GM18498 (cell line): Measurements from ENCODE around the gene STRA8.
A peak's percentile ranks its signal among the peaks of the same experiment; 100 is the strongest.

Experiments
- ATAC-seq: cut with Tn5 transposase; IDR thresholded peaks from one replicate; pipeline ENCODE4 v1.9.1; 2021; ENCODE audit warnings: mild to moderate bottlenecking, moderate library complexity; ENCODE audit not compliant: unreplicated experiment

The STRA8 gene

DNA sequence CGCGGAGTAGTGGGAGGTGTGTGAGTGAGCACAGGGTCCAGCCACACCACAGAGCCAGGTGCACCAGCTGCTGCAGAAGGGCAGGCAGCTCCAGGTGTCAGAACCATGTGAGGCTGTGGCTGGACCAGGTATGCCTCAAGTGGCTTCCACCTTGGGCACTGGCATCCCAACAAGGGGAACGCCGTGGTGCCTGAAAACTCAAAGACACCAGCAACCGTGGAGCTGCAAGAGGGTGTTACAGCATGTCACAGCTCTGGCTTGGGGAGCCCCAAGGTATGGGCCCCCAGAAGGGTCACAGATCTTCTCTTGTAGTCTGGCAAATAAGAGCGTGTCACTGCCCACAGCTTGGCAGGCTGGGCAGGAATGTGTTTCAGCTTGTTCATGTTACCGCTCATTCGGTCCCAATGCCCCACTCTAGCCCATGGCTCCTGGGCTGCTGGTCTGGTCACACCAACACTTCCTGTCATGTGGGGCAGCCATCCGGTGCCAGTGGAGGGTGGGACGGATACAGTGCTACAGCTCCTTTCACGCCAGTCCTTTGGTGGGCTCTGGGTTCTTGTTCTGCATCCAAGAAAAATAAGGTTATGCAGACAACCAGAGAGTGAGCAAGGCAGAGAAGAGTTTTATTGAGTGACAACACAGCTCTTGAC is 29.8 kb downstream of the STRA8 start:
- ATAC-seq, result no peak

- ATAC-seq, result no peak
These were observed 32.0 kb downstream of the STRA8 start for GRCh38 chr7:135265637-135266036.

- ATAC-seq, result no peak
These were observed 36.3 kb downstream of the STRA8 start for GRCh38 chr7:135269921-135270320.

DNA sequence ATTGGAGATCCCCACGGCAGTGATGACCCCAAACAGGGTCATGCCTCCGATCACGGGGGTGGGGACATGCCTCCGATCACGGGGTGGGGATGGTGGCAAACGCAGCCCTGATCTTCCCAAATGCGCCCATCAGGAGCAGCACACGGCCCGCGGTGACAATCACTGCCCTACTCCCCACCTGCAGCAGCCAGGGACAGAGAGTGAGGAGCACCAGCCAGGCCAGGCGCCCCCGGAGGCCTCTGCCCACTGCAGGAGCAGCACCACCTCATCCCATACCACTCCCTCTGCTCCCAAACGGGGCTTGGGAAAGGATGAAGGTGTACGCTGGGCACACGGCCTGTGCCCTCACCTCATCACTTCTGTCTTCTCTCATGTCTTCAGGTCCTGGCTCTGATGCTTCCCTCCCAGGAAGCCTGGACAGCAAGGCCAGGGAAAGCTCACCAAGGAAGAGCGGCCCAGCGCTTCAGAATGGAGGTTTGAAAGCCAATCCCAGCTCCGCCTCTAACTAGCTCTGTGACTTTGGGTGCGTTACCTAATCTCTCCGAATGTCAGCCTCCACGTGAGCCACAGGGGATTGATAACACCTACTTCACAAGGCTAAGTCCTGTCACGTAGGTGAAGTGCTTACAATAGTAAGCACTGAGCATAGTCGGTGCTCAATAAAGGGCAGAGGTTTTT is 37.1 kb downstream of the STRA8 start:
- ATAC-seq, result no peak

DNA sequence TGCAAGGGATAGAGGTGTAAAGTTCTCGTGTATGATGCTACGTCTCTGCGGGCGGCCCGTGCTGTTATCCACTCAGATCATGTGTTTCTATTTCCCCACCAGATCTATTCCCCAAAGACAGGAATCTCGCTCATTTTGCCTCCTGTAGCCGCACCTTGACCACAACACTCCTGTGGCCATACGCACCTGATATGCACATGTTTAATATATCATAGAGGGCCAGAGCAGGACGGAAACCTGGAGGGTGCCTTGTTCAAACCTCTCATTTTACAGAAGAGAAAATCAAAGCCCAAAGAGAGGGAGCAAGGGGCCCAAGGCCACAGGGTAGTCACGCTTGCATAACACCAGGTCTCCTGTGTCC is 37.6 kb downstream of the STRA8 start:
- ATAC-seq, result no peak

DNA sequence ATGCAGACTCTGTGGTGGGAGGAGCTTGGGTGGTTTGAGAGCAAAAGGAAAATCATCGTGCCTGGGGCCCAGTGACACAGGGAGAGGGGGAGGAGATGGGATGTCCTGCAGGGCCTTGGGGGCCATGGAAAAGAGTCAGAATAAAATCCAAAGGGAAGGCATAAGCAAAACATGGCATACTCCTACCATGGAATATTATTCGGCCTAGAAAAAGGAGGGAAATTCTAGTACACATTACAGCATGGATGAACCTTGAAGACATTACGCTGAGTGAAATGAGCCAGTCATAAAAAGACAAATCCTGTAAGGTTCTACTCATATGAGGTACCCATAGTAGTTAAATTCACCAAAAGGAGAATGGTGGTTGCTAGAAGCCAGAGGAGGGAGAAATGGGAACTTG is 38.7 kb downstream of the STRA8 start:
- no peak for ATAC-seq

GRCh38 chr7:135273581-135273980 is 39.9 kb downstream of the STRA8 start:
- no peak for ATAC-seq

DNA sequence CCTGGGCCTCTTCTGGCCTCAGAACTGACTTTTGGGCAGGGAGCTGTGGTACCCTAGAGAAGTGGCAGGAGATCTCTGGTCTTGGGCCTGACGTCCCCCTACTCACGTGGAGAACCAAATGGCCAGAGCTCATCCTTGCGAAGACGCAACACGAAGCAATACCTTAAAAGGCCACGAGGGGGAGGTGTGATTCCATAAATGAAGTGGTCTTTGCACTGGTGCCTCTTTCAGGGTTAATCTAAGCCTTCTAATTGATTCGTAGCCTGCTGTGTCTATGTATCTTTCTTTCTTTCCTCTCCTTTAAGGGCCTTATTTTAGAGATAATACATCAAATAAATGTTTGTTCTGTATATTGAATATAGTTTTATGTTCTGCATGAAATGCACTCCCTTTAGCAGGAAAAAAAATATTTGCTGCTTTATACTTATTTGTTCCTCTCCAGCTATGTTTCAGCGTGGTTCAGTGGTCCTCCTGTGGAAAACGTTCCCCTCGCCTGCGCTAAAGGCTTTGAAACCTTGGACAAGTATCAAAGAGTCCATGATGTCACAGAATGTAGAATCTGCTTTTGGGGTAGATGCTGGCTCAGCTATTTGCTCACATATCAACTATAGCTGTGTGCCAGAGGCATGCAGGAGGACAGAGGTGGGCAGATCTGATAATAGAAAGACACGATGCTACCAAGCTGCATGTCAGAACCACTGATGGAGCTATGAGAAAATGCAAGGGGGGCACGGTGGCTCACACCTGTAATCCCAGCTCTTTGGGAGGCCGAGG is 41.0 kb downstream of the STRA8 start:
- ATAC-seq, result peak; percentile 84

DNA sequence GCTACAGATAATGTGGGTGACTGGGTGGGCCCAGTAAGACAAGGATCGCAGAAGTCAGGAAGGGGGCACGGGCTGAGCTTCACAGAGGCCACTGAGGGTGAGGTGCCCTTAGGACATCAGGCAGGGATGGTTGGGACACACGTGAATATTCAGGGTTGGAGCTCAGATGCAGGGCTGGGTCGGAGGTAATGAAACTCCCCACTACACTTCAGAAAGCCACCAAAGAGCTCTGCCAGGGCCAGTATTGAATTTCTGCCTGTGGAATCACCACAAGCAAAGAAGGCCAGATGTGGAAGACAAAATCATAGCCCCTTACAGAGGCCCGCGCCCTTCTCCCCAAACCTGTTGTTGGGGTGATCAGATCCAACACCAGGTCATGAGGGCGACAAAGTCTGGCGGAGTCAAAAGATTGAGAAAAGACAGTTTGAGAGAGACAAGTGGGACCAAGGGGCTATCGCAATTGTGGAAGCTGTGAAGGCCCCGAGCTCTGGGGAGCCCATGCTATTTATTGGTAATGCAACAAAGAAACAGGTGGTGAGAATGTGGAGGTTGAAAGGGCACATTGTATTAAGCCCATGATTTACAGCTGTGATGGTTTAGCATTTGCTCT is 42.4 kb downstream of the STRA8 start:
- ATAC-seq, result no peak

DNA sequence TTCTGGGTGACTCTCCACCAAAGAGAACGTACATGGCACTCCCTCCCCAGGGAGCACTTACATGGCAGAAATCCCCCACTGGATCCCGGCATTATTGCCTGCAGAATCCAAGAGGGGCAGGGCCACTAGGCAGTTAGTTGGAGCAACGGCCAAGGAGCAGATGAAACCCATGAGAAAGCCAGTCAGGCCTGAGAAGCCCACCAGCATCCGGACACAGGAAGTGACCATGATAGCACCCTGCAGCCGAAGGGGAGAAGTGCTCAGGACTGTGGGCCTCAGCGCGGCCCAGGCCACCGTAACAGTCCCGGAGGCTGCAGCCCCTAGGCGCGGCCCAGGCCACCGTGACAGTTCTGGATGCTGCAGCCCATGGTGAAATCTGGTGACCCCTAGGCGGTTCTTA is 43.5 kb downstream of the STRA8 start:
- ATAC-seq, result no peak

DNA sequence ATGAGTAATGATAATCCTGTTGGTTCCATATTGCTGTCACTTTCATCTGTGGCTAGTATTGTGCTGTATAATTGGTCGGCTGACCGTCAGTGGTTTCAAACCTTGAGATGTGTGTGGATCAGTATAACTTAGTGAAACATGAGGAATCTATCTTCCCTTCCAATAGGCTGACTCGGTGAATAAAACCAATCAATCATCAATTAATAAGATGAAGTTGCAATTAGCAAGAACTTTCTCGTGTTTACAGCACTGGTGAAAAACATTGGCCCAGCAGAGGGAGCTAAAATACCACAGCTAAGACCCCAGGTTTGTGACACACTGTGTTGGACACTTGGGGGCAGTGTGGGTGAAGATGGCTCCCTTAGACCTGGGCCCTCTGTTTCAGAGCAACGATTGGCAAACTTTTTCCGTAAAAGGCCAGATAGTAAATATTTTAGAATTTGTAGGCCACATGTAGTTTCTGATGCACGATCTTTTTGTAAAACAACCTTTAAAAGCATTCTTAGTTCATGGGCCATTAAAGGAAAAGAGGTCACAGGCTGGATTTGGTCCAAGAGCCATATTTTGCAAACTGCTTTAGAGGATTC is 47.8 kb downstream of the STRA8 start:
- ATAC-seq, result peak; percentile 98

DNA sequence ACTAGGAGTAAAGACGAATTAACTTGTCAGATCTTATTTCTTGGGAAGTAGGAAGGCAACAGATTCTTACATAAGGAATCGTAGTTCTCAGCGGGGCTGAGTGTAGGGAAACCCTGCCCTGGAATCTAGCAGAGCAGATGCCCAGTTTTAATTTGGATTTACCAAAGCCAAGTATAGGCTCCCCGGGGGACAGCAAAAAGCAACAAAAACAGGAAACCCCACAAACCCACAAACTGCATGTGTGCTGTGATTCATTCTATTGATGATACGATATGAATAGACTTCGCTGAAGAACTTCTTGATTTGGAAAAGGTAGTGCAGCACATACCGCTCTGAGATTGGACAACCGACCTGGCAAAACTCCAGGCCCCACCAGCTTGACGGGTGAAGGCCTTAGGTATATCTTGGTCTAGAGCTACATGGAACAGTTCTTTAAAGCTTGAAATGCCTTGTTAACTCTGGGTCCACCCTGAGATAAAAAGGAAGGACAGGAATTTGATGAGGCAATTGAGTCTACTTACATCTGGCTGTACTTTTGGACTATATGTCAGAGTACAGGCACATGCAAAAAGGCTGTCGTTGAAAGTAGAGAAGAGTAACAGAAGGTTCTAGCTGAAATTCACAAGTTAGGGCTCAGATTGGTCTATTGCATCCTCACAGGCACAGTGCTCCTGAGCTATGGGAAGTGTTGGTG is 49.1 kb downstream of the STRA8 start:
- no peak for ATAC-seq

DNA sequence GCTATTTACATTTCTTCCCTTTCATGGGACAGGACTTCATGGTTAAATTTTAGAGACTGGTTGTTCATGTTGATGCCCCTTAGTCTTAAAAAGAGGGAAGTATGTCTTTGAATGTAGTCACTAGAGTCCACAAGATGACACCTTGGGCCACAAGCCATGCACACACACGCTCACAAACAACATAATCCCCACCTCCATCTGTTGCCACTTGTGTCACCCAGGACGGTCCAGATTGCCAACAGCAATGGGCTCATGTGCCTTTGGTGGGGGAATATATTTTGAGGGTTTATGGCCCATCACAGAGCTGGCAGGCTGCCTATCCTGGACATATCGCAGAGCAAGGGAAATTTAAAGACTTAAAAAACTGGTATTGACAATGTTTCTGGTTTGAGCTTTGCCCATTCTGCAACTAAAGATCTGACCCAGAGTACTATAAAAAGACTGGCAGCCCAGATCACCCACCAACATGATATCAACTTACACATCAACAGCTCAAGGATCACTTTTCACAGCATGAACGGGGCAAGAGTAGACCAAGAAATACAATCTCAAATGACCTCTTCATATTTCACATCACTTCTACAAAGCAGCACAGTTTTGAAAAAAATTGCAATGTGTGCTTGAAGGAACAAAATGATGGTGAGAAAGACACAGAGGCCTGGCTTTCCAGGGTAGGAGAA is 50.5 kb downstream of the STRA8 start:
- no peak for ATAC-seq

- ATAC-seq, result no peak
These were observed 52.1 kb downstream of the STRA8 start for GRCh38 chr7:135285547-135286233.

DNA sequence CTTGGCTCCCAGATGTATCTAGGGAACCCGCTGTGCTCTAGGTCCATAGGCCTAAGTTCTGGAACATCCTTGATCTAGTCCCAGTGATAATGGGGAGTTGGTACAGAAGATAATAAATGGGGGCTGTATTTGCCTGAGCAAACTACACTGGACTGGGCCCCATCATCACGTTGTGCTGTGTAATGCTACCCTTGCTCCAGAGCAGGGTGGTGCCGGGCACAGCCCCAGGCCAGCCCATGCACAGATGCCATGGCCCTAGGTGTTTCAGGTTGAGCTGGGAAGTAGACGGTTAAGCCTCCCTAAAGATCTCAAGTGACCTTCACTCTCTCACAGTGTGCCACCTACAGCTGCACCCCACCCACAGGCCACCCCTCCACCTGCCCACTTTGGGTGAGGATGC is 53.2 kb downstream of the STRA8 start:
- ATAC-seq, result no peak

DNA sequence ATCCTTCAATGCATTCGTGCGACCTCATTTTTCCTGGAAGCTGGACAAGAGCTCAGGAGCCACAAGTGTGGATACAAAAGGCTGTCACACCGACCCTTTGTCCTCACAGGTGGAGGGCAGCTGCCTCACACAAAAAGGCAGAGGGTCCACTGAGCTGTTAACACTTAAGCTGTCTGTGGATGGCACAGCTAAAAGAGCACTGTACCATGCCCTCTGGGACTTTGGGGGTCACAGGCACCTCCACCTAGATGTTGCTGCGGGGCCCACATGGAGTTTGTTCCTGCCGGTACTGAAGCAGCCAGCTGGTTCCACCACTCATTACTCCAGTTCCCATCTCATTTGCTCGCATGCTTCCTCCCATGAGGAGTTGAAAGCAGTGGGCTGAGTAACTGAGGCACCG is 57.0 kb downstream of the STRA8 start:
- no peak for ATAC-seq

GRCh38 chr7:135291809-135292253 is 58.2 kb downstream of the STRA8 start:
- no peak for ATAC-seq

- ATAC-seq, result no peak
These were observed 65.6 kb downstream of the STRA8 start for GRCh38 chr7:135299235-135299634.

GRCh38 chr7:135300913-135301765 is 67.5 kb downstream of the STRA8 start:
- ATAC-seq, result no peak
